Tibial nerve (tissue), 4 donors: Measurements from ENCODE around the gene NALCN. TPM values are rescaled to one million over a fixed set of nuclear protein-coding genes. Genes with fewer than 3 reads are reported as not detected.

Source experiments
- DNase-seq, 2 donors: peaks; one replicate each; pipeline ENCODE4 v3.0.0-alpha.2; 2019; ENCODE audit warnings: low spot score in 2 of 2
- H3K27ac ChIP-seq, 4 donors: fragments of 200-600 bp; sonication (generic) in 3 of 4; one replicate each; pipeline ENCODE4 v1.5.1; 2017 to 2019; ENCODE audit warnings: mild to moderate bottlenecking in 1 of 4
- H3K27me3 ChIP-seq, 2 donors: fragments of 200-600 bp; sonication (generic) in 1 of 2; one replicate each; pipeline versions ENCODE4 v1.5.1 to v1.6.0; 2017 to 2019
- H3K36me3 ChIP-seq, 3 donors: fragments of 200-600 bp; sonication (generic); one replicate each; pipeline ENCODE4 v1.5.1; 2018 to 2019
- H3K4me1 ChIP-seq, 4 donors: fragments of 200-600 bp; sonication (generic) in 3 of 4; one replicate each; pipeline ENCODE4 v1.5.1; 2017 to 2019
- H3K4me3 ChIP-seq, 4 donors: fragments of 200-600 bp; sonication (generic) in 3 of 4; one replicate each; pipeline ENCODE4 v1.5.1; 2017 to 2019; ENCODE audit warnings: mild to moderate bottlenecking in 1 of 4, moderate library complexity in 1 of 4
- H3K9me3 ChIP-seq, 4 donors: fragments of 200-600 bp; sonication (generic) in 3 of 4; one replicate each; pipeline ENCODE4 v1.5.1; 2017 to 2019
- EP300 ChIP-seq, 2 donors: sonication (generic); formaldehyde crosslinking; IDR thresholded peaks; one replicate each; pipeline ENCODE4 v1.6.1; 2017; ENCODE audit warnings: antibody characterized with exemption in 2 of 2, mild to moderate bottlenecking in 1 of 2
- POLR2A ChIP-seq, 2 donors: fragments of 450-650 bp; IDR thresholded peaks; one replicate each; pipeline ENCODE4 v1.6.1; 2017; ENCODE audit warnings: antibody characterized with exemption in 2 of 2, mild to moderate bottlenecking in 2 of 2, moderate library complexity in 2 of 2
- WGBS, 2 donors: methylation state at CpG; one replicate each; pipeline ENCODE4 v1.1.5; 2018; 5-methylcytosine and 5-hydroxymethylcytosine counted together
- total RNA-seq, 4 donors: library from RNA; depleted of rRNA; stranded (reverse); fragments of >200 nt; gene quantifications; one replicate each; pipeline ENCODE4 v1.1.0, GENCODE V29; 2016
- TF ChIP-seq, protein P1 (sequence below), 5 experiments: fragments of 200-600 bp in 3 of 5; fragments of 450-650 bp in 2 of 5; sonication (generic) in 3 of 5; IDR thresholded peaks; one replicate each; pipeline ENCODE4 v1.5.1; 2016 to 2019; ENCODE audit warnings: antibody characterized with exemption in 5 of 5, mild to moderate bottlenecking in 3 of 5, moderate library complexity in 2 of 5

The NALCN gene
- total RNA-seq, 4 donors from 2014 or later: 6.0 to 11.8 (median 8.7) TPM

DNA sequence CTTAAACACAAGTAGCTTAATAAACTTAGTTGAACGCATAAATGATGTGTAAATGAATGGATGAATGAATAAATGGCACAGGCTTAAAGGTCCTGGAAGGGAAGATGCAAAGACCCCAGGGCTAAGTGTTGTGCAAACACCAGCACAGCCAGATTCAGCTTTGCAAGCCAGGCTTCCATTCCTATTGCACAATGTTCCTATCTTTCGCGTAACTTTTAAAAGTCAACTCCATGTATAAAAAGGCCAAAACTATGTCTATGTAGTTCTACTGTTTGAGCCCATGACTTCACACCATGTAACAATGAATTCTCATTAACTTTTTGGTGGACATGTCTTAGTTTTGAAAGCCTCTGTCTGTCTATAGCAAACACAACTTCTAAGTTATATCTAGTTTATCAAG, 226.0 kb downstream of the NALCN start:
- TF ChIP-seq, protein P1, sequence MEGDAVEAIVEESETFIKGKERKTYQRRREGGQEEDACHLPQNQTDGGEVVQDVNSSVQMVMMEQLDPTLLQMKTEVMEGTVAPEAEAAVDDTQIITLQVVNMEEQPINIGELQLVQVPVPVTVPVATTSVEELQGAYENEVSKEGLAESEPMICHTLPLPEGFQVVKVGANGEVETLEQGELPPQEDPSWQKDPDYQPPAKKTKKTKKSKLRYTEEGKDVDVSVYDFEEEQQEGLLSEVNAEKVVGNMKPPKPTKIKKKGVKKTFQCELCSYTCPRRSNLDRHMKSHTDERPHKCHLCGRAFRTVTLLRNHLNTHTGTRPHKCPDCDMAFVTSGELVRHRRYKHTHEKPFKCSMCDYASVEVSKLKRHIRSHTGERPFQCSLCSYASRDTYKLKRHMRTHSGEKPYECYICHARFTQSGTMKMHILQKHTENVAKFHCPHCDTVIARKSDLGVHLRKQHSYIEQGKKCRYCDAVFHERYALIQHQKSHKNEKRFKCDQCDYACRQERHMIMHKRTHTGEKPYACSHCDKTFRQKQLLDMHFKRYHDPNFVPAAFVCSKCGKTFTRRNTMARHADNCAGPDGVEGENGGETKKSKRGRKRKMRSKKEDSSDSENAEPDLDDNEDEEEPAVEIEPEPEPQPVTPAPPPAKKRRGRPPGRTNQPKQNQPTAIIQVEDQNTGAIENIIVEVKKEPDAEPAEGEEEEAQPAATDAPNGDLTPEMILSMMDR (IDR thresholded peaks at IDR 0.05): no peak
- TF ChIP-seq EP300 (IDR thresholded peaks at IDR 0.05): no peak
- no peak for TF ChIP-seq POLR2A (IDR thresholded peaks at IDR 0.05)
- Histone ChIP-seq H3K4me3 (no peak overlapping the region), H3K36me3 (no peaks in the 10 kb centered on the region), H3K27me3 (no peaks in the 10 kb centered on the region), H3K4me1 (no peaks in the 10 kb centered on the region), H3K27ac (no peak overlapping the region), H3K9me3 (no peaks in the 10 kb centered on the region)
- no peak for DNase-seq
- WGBS, 2 donors: 83 to 87% methylated on average over 3 of the region's 3 CpGs

DNA sequence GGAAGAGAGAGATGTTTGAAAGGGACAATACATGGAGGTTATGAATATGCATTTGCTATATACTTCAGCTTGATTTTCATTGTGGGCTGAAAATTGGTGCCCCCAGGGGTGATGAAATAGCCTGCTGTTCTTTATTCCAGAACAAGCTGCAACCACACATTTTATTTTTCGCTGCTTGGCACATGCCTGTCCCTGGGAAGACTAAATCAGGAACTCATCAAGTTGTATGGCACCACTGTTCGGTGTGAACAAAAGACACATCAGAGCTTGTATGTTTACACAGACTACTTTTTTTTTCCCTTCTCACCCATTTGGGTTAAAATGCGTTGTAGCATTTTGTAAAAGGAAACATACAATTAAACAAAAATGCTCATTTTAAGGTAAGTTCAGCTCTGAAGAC, 230.7 kb downstream of the NALCN start:
- H3K4me3 ChIP-seq: no peak overlapping the region
- H3K36me3 ChIP-seq: no peaks in the 10 kb centered on the region
- no peak for DNase-seq
- no peaks in the 10 kb centered on the region for H3K27me3 ChIP-seq
- H3K27ac ChIP-seq: no peak overlapping the region
- no peak for TF ChIP-seq EP300 (IDR thresholded peaks at IDR 0.05)
- TF ChIP-seq, protein P1 (IDR thresholded peaks at IDR 0.05): no peak
- no peak for TF ChIP-seq POLR2A (IDR thresholded peaks at IDR 0.05)
- H3K9me3 ChIP-seq: no peaks in the 10 kb centered on the region
- no peaks in the 10 kb centered on the region for H3K4me1 ChIP-seq
- WGBS, 2 donors: 55 to 62% methylated on average over 3 of the region's 3 CpGs

DNA sequence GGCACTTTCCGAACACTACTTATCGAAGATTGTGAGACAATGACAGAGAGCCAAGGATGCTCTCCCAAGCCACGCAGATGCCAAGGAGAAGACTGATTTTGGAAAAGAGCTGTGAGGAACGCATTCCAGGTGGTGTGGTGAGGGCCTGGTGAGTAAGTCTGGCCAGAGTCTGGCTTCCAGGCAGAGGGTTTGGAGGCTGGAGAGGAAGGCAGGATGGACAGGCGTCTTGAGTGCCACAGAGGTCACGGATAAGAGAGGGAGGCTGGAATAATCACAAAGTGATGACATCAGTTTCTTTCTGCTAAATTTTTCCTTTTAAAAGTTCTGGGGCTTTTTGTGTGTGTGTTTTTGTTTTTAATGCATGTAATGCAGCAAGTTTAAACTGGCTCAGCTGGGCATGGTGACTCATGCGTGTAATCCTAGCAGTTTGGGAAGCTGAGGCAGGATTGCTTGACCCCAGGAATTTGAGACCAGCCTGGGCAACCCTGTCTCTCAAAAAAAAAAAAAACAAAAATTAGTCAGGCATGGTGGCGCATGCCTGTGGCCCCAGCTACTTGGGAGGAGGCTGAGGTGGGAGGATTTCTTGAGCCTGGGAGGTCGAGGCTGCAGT, 235.1 kb downstream of the NALCN start:
- no peaks in the 10 kb centered on the region for H3K9me3 ChIP-seq
- H3K27ac ChIP-seq: no peak overlapping the region
- WGBS, 2 donors: 82 to 88% methylated on average over 9 of the region's 9 CpGs
- DNase-seq: no peak
- H3K36me3 ChIP-seq: no peaks in the 10 kb centered on the region
- H3K4me1 ChIP-seq: no peaks in the 10 kb centered on the region
- H3K27me3 ChIP-seq: no peaks in the 10 kb centered on the region
- no peak overlapping the region for H3K4me3 ChIP-seq
- TF ChIP-seq, protein P1 (IDR thresholded peaks at IDR 0.05): no peak
- no peak for TF ChIP-seq EP300 (IDR thresholded peaks at IDR 0.05)
- TF ChIP-seq POLR2A (IDR thresholded peaks at IDR 0.05): no peak

DNA sequence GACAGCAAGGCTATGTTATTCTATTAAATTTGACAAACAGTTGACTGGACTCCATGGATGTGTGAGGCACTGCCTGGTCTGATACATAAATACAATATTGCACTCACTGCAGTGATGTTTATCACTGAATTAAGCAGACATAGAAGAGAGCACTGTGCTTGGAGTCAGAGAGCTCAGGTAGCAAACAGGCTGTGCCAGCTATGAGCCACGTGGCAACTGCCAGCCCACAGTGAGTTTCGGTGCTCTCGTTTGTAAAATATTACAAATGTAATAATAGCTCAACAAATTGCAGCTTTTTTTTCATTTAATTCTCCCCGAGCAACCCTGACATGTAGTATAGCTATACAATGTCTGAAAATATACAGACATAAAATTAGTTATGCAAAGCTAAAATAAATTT, 237.3 kb downstream of the NALCN start:
- 85 to 88% methylated on average over 4 of the region's 4 CpGs for WGBS, 2 donors

DNA sequence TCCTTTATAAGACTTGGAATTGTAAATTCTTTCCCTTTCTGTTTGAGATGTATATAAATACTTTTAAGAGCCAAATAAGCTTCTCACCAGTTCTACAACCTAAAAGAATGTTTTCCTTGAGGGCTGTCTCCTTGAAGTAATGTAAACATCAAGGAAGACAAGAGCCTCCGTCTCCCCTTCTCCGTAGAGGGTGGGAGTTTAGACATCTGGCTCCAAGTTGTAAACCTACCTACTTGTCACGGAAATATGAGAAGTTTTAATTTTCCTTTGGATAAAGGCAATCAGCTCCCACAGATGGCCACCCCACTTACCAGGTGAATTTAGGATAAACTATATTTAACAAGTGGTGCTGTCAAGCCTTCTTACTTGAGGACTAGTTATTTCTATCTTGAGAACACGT, 237.9 kb downstream of the NALCN start:
- TF ChIP-seq, protein P1 (IDR thresholded peaks at IDR 0.05): no peak
- TF ChIP-seq EP300 (IDR thresholded peaks at IDR 0.05): no peak
- TF ChIP-seq POLR2A (IDR thresholded peaks at IDR 0.05): no peak
- WGBS, 2 donors: 56 to 63% methylated on average over 4 of the region's 4 CpGs
- no peaks in the 10 kb centered on the region for H3K4me1 ChIP-seq

More for the DNA sequence above, 237.3 kb downstream of the NALCN start:
- Histone ChIP-seq H3K9me3 (no peaks in the 10 kb centered on the region), H3K27me3 (no peaks in the 10 kb centered on the region), H3K27ac (no peak overlapping the region), H3K4me1 (no peaks in the 10 kb centered on the region), H3K4me3 (no peak overlapping the region), H3K36me3 (no peaks in the 10 kb centered on the region)
- TF ChIP-seq POLR2A (IDR thresholded peaks at IDR 0.05) (no peak), EP300 (IDR thresholded peaks at IDR 0.05) (no peak)
- TF ChIP-seq, protein P1 (IDR thresholded peaks at IDR 0.05): no peak
- no peak for DNase-seq

More for the DNA sequence above, 237.9 kb downstream of the NALCN start:
- DNase-seq: no peak
- Histone ChIP-seq H3K36me3 (no peaks in the 10 kb centered on the region), H3K27me3 (no peaks in the 10 kb centered on the region), H3K9me3 (no peaks in the 10 kb centered on the region), H3K27ac (no peak overlapping the region), H3K4me3 (no peak overlapping the region)
